Urothelium cell line (cell line): ENCODE measurements around the gene TSPAN11.

Experiments
- DNase-seq: peaks from one replicate; pipeline ENCODE4 v3.0.0; 2011; ENCODE audit warnings: low spot score, mixed read lengths
- FAIRE-seq: peaks from 2 replicates; lab custom pipeline; 2011; peaks lifted over from hg19 to GRCh38; lab: Jason Lieb, UNC

TSPAN11 gene

GRCh38 chr12:30955214-30955613 is 28.7 kb downstream of the TSPAN11 start:
- no peak for FAIRE-seq
- no peak for DNase-seq

GRCh38 chr12:30959110-30959710 is 32.7 kb downstream of the TSPAN11 start:
- FAIRE-seq (no peak), DNase-seq (no peak)

GRCh38 chr12:30959778-30960177 is 33.2 kb downstream of the TSPAN11 start:
- FAIRE-seq (no peak), DNase-seq (no peak)

GRCh38 chr12:30961030-30961429 is 34.5 kb downstream of the TSPAN11 start:
- FAIRE-seq (no peak), DNase-seq (no peak)

GRCh38 chr12:30962047-30962446 is 35.5 kb downstream of the TSPAN11 start:
- FAIRE-seq = no peak
- no peak for DNase-seq

GRCh38 chr12:30963709-30964564 is 37.4 kb downstream of the TSPAN11 start:
- FAIRE-seq = no peak
- no peak for DNase-seq

GRCh38 chr12:30964896-30965612 is 38.5 kb downstream of the TSPAN11 start:
- FAIRE-seq = no peak
- DNase-seq = no peak

GRCh38 chr12:30965613-30965985 is 39.1 kb downstream of the TSPAN11 start:
- no peak for FAIRE-seq
- DNase-seq = no peak

- DNase-seq (no peak), FAIRE-seq (no peak)
Measured at GRCh38 chr12:30967026-30967425, 40.5 kb downstream of the TSPAN11 start.

GRCh38 chr12:30968211-30968610 is 41.7 kb downstream of the TSPAN11 start:
- no peak for FAIRE-seq
- DNase-seq = no peak

GRCh38 chr12:30969006-30969405 is 42.5 kb downstream of the TSPAN11 start:
- no peak for FAIRE-seq
- no peak for DNase-seq

- no peak for DNase-seq
Measured at GRCh38 chr12:30969606-30970395, 43.3 kb downstream of the TSPAN11 start.

GRCh38 chr12:30970559-30971197 is 44.1 kb downstream of the TSPAN11 start:
- FAIRE-seq = no peak
- DNase-seq = no peak

More at GRCh38 chr12:30969606-30970395, 43.3 kb downstream of the TSPAN11 start:
- FAIRE-seq = no peak

GRCh38 chr12:30972035-30972434 is 45.5 kb downstream of the TSPAN11 start:
- FAIRE-seq (no peak), DNase-seq (no peak)

GRCh38 chr12:30973175-30973574 is 46.6 kb downstream of the TSPAN11 start:
- FAIRE-seq (no peak), DNase-seq (no peak)

- DNase-seq = no peak
- no peak for FAIRE-seq
Measured at GRCh38 chr12:30973830-30974229, 47.3 kb downstream of the TSPAN11 start.

- DNase-seq = no peak
- FAIRE-seq = no peak
Measured at GRCh38 chr12:30974746-30975500, 48.4 kb downstream of the TSPAN11 start.

- DNase-seq (no peak), FAIRE-seq (no peak)
Measured at GRCh38 chr12:30975581-30975980, 49.0 kb downstream of the TSPAN11 start.

- FAIRE-seq = no peak
- no peak for DNase-seq
Measured at GRCh38 chr12:30976206-30976605, 49.7 kb downstream of the TSPAN11 start.

- FAIRE-seq = no peak
- no peak for DNase-seq
Measured at GRCh38 chr12:30977124-30977523, 50.6 kb downstream of the TSPAN11 start.
